ACC112 (cell line): ENCODE data around the gene SBK1.
"Not testable (repeated sequence)": the region's sequence is repeated elsewhere in the genome, so short reads cannot be mapped to it uniquely, and the experiment has no call there.

ENCODE experiments used
- H2AFZ ChIP-seq: fragments of 200-600 bp; sonication (generic); one replicate; pipeline ENCODE4 v1.6.0; 2017; ENCODE audit warnings: antibody characterized with exemption, low read length; ENCODE audit not compliant: unreplicated experiment
- H3K27ac ChIP-seq: fragments of 200-600 bp; sonication (generic); 2 replicates; pipeline ENCODE4 v1.5.1; 2014; ENCODE audit warnings: low read depth, mild to moderate bottlenecking, antibody characterized with exemption, low read length, moderate library complexity
- H3K27me3 ChIP-seq: fragments of 200-600 bp; sonication (generic); 2 replicates; pipeline ENCODE4 v1.6.1; 2014; ENCODE audit warnings: mild to moderate bottlenecking, antibody characterized with exemption, low read length, moderate library complexity, mixed read lengths; ENCODE audit not compliant: insufficient read depth
- H3K36me3 ChIP-seq: fragments of 200-600 bp; sonication (generic); 2 replicates; pipeline ENCODE4 v1.6.1; 2016; ENCODE audit warnings: mild to moderate bottlenecking, antibody characterized with exemption, low read length, moderate library complexity, mixed read lengths; ENCODE audit not compliant: insufficient read depth
- H3K4me1 ChIP-seq: fragments of 200-600 bp; sonication (generic); one replicate; pipeline ENCODE4 v1.6.1; 2016; ENCODE audit warnings: low read length, mixed read lengths; ENCODE audit not compliant: insufficient read depth, unreplicated experiment, control insufficient read depth
- H3K4me3 ChIP-seq: fragments of 200-600 bp; sonication (generic); 2 replicates; pipeline ENCODE4 v1.5.1; 2014; ENCODE audit warnings: mild to moderate bottlenecking, low read depth, low read length
- H3K79me2 ChIP-seq: fragments of 200-600 bp; sonication (generic); one replicate; pipeline ENCODE4 v1.6.0; 2016; ENCODE audit warnings: low read length; ENCODE audit not compliant: control insufficient read depth, unreplicated experiment, insufficient read depth

The SBK1 gene

DNA sequence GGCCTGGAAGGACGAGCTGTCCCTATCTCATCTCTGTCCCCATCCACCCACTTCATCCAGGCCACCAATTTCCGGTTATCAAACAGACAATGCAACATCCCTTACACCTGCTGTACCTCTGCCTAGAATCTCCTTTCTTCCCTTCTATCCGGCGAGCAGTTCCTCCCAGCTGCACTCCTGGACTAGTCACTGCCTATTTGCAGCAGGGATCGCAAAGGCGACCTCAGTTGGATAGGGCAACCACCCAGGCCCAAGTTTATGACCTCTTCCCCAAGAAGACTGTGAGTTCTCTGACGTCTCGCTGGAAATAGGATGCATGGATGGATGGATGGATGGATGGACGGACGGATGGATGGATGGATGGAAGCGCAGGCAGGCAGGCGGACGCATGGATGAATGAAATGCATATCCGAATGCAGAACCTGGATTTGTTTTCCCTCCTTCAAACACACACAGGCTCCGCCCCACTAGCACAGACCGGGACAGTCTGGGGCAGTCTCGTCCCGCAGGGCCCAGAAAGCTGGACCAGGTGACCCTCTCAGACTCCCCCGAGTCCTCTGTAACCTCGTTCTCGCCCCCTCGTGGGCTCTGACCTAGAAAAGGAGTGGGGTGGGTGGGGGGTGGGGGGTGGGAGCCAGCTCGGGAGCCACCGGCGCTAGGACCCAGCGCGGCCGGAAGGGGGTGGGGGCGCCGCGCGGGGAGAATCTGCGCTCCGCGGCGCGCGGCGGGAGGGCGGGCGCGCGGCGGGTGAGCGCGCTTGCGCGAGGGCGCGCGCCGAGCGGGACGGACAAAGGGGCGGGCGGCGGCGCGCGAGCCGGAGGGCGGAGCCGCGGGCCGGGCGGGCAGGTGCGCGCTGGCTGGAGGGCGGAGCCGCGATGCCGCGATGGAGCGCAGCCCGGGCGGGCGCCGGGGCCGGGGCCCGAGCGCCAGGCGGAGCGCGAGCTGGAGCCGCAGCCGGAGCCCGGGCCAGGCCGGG, at the start of gene SBK1:
TSS of gene SBK1 (plus strand) at position 875 of the 976 bp plus-strand sequence. CDS start 24,867 bp downstream, outside the sequence.
- peak within 1 kb of the TSS; percentile 50 for H2AFZ ChIP-seq
- no peaks in the 10 kb centered on the region for H3K79me2 ChIP-seq
- H3K27me3 ChIP-seq, result peaks cover 56% of the 10 kb centered on the region
- H3K27ac ChIP-seq, result no peak within 1 kb of the TSS
- H3K4me1 ChIP-seq, result peaks cover 5% of the 10 kb centered on the region
- H3K36me3 ChIP-seq, result no peaks in the 10 kb centered on the region
- peak within 1 kb of the TSS; percentile 75 for H3K4me3 ChIP-seq

DNA sequence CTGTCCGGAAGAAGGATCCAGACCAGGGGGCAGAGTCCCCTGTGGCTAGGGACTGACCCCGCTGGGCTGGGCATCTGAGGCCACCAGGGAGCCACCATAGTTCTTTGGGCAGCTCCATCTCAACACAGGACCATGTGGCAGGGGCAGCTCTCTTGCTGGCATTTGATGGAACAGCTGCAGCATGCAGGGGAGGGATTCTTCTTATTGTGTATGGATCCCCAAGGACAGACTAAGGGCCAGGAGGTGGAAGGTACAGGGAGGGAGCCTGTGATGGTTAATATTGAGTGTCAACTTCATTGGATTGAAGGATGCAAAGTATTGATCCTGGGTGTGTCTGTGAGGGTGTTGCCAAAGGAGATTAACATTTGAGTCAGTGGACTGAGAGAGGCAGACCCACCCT, 42.8 kb upstream of the SBK1 start:
- not testable (repeated sequence) for H3K36me3 ChIP-seq, H2AFZ ChIP-seq, H3K27ac ChIP-seq, H3K4me3 ChIP-seq, H3K4me1 ChIP-seq, H3K79me2 ChIP-seq
- H3K27me3 ChIP-seq, result peaks cover 41% of the 10 kb centered on the region

DNA sequence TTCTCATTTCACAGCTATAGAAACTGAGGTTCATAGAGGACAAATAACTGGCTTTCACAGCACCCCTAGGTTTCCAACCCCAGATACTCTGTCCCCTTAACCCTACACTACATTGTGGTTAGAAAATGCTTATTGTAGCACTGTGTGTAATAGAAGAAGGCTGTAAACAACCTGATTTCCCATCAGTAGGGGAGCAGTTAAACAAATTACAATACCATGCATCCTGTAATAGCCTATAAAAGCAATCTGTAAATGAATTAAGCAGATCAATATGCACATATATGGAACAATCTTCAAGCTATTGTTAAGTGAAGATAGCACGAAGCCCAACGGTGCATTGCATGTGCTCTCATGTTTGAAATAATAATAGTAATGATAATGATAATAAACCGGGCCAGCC, 41.3 kb upstream of the SBK1 start:
- Histone ChIP-seq H3K27me3 (peaks cover 35% of the 10 kb centered on the region), H3K27ac (no peak overlapping the region), H3K36me3 (no peaks in the 10 kb centered on the region), H3K4me1 (no peaks in the 10 kb centered on the region), H2AFZ (no peak overlapping the region), H3K79me2 (no peaks in the 10 kb centered on the region), H3K4me3 (no peak overlapping the region)

DNA sequence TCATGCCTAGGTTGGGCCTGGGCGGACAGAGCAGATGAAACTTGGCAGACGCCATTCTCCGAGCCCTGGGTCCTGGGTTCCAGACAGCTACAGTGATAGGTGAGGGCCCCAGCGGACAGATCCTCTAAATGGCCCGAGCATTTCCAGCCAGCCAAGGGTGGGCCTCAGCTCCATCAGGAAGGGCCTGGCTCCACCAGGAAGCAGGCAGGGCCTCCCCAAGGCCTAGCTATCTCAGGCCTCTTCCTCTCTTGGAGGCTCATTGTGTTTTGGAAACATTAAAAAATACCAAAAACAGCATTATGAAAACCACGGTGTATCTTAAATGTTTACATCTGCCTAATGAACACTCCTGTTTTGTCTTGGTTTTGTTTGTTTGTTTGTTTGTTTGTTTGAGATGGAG, 38.2 kb upstream of the SBK1 start:
- Histone ChIP-seq H3K4me3 (no peak overlapping the region), H3K36me3 (no peaks in the 10 kb centered on the region), H3K27ac (no peak overlapping the region), H3K27me3 (peaks cover 55% of the 10 kb centered on the region), H3K4me1 (no peaks in the 10 kb centered on the region), H3K79me2 (no peaks in the 10 kb centered on the region), H2AFZ (no peak overlapping the region)

DNA sequence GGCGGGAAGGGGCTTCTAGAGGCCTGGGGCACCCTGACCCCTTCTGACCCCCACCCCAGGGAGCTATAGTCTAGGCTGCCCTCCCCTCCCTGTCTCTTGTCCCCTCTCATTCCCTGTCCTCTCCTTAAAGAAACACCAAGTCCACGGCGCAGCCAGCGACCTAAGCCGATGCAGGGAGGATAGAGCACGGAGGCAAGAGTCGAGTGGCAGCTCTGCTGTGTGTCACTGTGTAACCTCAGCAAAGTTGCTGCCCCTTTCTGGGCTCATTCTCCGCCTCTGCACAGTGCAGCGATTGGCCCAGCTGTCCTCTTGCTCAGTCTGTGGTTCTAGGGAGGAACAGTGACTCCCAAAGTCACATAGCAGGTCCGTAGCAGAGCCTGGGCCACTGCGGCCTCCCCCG, 36.5 kb upstream of the SBK1 start:
- Histone ChIP-seq H2AFZ (no peak overlapping the region), H3K27ac (no peak overlapping the region), H3K27me3 (peaks cover 60% of the 10 kb centered on the region), H3K4me1 (no peaks in the 10 kb centered on the region), H3K36me3 (no peaks in the 10 kb centered on the region), H3K4me3 (no peak overlapping the region), H3K79me2 (no peaks in the 10 kb centered on the region)

DNA sequence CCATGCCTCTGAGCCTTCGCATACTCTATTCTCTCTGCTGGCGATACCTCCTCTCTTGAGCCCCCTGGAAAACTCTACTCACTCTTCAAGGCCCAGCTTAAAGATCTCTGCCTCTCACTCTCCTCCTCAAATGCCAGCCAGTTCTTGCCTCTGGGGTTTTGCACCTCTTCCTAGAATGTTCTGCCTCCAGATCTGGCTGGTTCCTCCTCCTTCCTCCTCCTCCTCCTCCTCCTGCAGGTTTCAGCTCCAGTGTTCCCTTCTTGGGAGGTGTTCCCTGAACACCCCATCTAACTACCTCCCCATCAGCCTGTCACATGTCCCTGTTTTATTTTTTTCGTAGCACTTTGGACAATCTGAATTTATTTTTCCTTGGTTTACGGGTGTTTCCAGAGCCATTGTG, 35.1 kb upstream of the SBK1 start:
- Histone ChIP-seq H3K36me3 (no peaks in the 10 kb centered on the region), H3K27me3 (peaks cover 62% of the 10 kb centered on the region), H2AFZ (no peak overlapping the region), H3K4me3 (no peak overlapping the region), H3K4me1 (no peaks in the 10 kb centered on the region), H3K27ac (no peak overlapping the region), H3K79me2 (no peaks in the 10 kb centered on the region)

DNA sequence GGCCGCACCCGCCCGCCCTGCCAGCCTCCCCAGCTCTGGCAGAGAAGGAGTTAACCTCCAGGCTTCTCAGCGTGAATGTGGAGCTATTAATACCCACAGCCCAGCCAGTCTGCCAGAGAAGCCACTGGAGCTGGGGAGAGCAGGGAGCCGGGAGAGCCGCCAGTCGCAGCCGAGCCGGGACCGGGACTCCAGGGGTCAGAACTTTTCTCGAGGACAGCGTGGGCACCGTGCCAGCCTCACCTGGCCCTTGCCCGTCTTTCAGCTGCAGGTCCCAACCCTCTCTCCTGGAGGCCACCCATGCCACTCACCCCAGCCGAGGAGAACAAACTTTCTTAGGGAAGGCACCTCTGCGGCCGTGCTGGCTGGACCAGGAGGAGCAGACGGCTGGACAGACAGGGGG, 33.8 kb upstream of the SBK1 start:
- no peak overlapping the region for H3K4me3 ChIP-seq
- H3K4me1 ChIP-seq, result no peaks in the 10 kb centered on the region
- no peaks in the 10 kb centered on the region for H3K79me2 ChIP-seq
- no peak overlapping the region for H3K27ac ChIP-seq
- H3K27me3 ChIP-seq, result peaks cover 64% of the 10 kb centered on the region
- H2AFZ ChIP-seq, result no peak overlapping the region
- no peaks in the 10 kb centered on the region for H3K36me3 ChIP-seq

DNA sequence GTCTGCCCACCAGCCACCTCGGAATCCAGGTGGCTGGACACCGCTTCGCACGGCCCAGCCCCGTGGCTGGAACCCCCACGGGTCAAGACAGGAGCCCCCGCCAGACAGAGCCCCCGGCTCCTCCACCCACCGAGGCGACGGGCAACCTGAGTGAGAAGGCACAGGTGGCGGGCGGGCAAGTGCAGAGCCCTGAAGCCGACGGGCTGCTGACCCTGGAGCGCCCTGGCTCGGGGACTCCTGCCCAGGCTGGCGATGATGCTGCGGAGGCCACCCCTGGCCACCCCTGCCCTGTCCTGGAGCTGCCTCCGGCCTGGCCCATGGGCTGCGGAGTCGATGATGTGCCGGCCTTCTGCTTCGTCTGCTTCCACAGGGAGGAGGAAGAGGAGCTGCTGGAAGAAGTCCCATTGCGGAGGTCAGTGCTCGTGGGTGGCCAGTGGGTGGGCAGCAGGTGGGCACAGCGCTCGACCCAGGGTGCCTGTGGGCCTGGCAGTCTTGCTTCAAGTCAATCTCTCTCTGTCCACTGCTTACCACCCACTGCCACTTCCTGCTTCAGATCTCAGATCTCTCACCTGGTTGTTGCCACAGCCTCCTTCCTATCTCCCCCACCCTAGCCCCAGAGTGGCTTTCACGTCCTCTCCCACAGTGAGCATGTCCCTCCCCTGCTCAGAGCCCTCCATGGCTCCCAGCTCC, 33.1 kb upstream of the SBK1 start:
- H3K4me3 ChIP-seq, result no peak overlapping the region

DNA sequence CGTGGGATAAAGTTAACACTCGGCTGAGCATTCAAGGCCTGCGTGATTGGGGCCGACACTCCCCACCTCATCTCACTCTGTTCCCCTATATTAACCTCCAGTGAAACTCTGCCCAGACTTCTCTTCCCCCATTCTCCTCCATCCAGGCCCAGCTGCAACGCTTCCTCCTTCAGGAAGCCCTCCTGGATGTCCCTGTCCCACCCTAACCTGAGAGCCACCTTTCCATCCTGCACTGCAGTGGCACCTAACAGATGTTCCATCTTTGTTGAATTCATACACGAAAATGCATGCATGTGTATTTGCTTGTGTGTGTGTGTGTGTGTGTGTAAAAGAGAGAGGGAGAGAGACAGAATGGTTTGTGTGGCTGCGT, 32.6 kb upstream of the SBK1 start:
- H3K4me3 ChIP-seq, result no peak overlapping the region
- H3K27me3 ChIP-seq, result peaks cover 64% of the 10 kb centered on the region
- no peak overlapping the region for H3K27ac ChIP-seq
- H3K79me2 ChIP-seq, result no peaks in the 10 kb centered on the region
- no peaks in the 10 kb centered on the region for H3K4me1 ChIP-seq
- H3K36me3 ChIP-seq, result no peaks in the 10 kb centered on the region
- no peak overlapping the region for H2AFZ ChIP-seq

More for the DNA sequence above, 33.1 kb upstream of the SBK1 start:
- H3K79me2 ChIP-seq, result no peaks in the 10 kb centered on the region
- no peak overlapping the region for H3K27ac ChIP-seq
- H3K4me1 ChIP-seq, result no peaks in the 10 kb centered on the region
- peaks cover 64% of the 10 kb centered on the region for H3K27me3 ChIP-seq
- H3K36me3 ChIP-seq, result no peaks in the 10 kb centered on the region
- H2AFZ ChIP-seq, result no peak overlapping the region

DNA sequence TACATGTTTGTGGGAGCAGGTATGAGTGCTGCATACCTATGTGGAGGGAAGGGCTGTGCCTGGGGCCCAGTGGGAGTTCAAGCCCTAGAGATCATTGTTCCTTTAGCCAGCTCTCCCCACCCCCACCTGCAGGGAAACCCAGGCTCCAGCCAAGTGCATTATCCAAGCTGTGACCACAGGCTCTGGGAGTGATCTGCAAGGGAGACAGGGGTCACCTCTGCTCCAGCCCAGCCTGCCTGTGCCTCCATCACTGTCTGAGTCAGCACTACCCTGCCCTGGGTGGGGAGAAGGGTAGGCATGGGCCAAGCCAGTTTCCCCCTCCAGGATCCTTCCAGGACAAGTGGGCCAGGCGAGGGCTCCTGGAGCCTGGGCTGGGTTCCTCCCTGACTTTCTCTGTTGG, 32.1 kb upstream of the SBK1 start:
- Histone ChIP-seq H3K79me2 (no peaks in the 10 kb centered on the region), H3K4me3 (no peak overlapping the region), H2AFZ (no peak overlapping the region), H3K27ac (no peak overlapping the region), H3K36me3 (no peaks in the 10 kb centered on the region), H3K4me1 (no peaks in the 10 kb centered on the region), H3K27me3 (peaks cover 64% of the 10 kb centered on the region)

DNA sequence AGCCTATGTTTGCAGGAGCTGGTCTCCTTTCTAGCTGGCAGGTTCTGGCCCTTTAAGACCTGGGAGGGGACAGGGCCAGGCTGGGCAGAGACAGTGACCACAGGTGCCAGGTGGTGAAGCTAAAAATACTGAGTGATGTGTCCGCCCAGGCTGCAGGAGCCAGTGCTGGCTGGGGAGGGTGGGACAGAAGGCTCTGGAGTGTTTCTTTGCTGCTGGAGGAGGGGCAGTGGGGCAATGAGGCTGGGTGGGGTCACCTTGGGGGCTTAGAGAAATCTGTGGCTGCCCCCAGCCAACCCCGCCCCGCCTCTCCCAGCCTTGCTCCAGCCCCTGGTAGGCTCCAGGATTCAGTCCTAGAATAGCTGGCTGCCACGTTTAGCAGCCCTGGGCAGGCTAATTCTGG, 30.4 kb upstream of the SBK1 start:
- Histone ChIP-seq H3K79me2 (no peaks in the 10 kb centered on the region), H3K36me3 (no peaks in the 10 kb centered on the region), H3K27ac (no peak overlapping the region), H2AFZ (no peak overlapping the region), H3K4me1 (no peaks in the 10 kb centered on the region), H3K27me3 (peaks cover 71% of the 10 kb centered on the region), H3K4me3 (no peak overlapping the region)
